CD4-positive, alpha-beta T cell treated with Interleukin-4 for 1 hour (primary cell): ENCODE results near the gene C3.
"Not testable (repeated sequence)": the region's sequence is repeated elsewhere in the genome, so short reads cannot be mapped to it uniquely, and the experiment has no call there.

Experiments used
- DNase-seq, 2 donors: peaks; one replicate each; pipeline ENCODE4 v3.0.0-alpha.2; 2020 to 2022

Gene C3

GRCh38 chr19:6686628-6686975, 33.8 kb downstream of the C3 start:
- DNase-seq = no peak

- DNase-seq = no peak
These were observed 34.4 kb downstream of the C3 start for GRCh38 chr19:6685962-6686627.

GRCh38 chr19:6685482-6685881, 35.0 kb downstream of the C3 start:
- no peak for DNase-seq

GRCh38 chr19:6683971-6684370, 36.5 kb downstream of the C3 start:
- DNase-seq = no peak

- no peak for DNase-seq
These were observed 37.8 kb downstream of the C3 start for GRCh38 chr19:6682607-6683128.

- DNase-seq = no peak
These were observed 40.3 kb downstream of the C3 start for GRCh38 chr19:6680141-6680540.

GRCh38 chr19:6679139-6679538, 41.3 kb downstream of the C3 start:
- DNase-seq = no peak

GRCh38 chr19:6678690-6679109, 41.8 kb downstream of the C3 start:
- no peak for DNase-seq

- peak; percentile 44 to 55 for DNase-seq
These were observed 42.4 kb downstream of the C3 start for GRCh38 chr19:6677883-6678689.

GRCh38 chr19:6677495-6677882, 43.0 kb downstream of the C3 start:
- no peak for DNase-seq

GRCh38 chr19:6676288-6676687, 44.2 kb downstream of the C3 start:
- DNase-seq = no peak

- DNase-seq = peak; percentile 81 to 84
These were observed 45.6 kb downstream of the C3 start for GRCh38 chr19:6674868-6675305.

- DNase-seq = not testable (repeated sequence)
These were observed 46.0 kb downstream of the C3 start for GRCh38 chr19:6674408-6674807.

GRCh38 chr19:6672693-6673290, 47.7 kb downstream of the C3 start:
- DNase-seq = no peak

- no peak for DNase-seq
These were observed 48.5 kb downstream of the C3 start for GRCh38 chr19:6671960-6672359.

GRCh38 chr19:6668691-6669090, 51.8 kb downstream of the C3 start:
- DNase-seq = peak; percentile 30

GRCh38 chr19:6667114-6667627, 53.3 kb downstream of the C3 start:
- peak in 1 of 2 donors; percentile 51 for DNase-seq

- no peak for DNase-seq
These were observed 55.5 kb downstream of the C3 start for GRCh38 chr19:6664916-6665315.

GRCh38 chr19:6663236-6664201, 56.9 kb downstream of the C3 start:
- DNase-seq = peak; percentile 60 to 65

GRCh38 chr19:6662702-6663101, 57.7 kb downstream of the C3 start:
- DNase-seq = no peak

- DNase-seq = peak; percentile 75 to 84
These were observed 58.8 kb downstream of the C3 start for GRCh38 chr19:6661509-6662244.

- DNase-seq = no peak
These were observed 59.5 kb downstream of the C3 start for GRCh38 chr19:6660930-6661329.
